Loucy (cell line): Measurements from ENCODE around the gene IVNS1ABP.
A peak's percentile ranks its signal among the peaks of the same experiment; 100 is the strongest.

Experiments used
- H2AFZ ChIP-seq: fragments of 200-600 bp; sonication (generic); 2 replicates; pipeline ENCODE4 v1.6.0; 2016; ENCODE audit warnings: antibody characterized with exemption, mild to moderate bottlenecking, low read length, moderate library complexity
- H3F3A ChIP-seq: fragments of 200-600 bp; 2 replicates; pipeline ENCODE4 v1.6.0; 2016; ENCODE audit warnings: antibody characterized with exemption, low read depth, mild to moderate bottlenecking
- H3K27me3 ChIP-seq: fragments of 200-600 bp; sonication (generic); 2 replicates; pipeline ENCODE4 v1.6.1; 2014; ENCODE audit warnings: low read length, mild to moderate bottlenecking; ENCODE audit not compliant: insufficient read depth, poor library complexity, severe bottlenecking
- H3K36me3 ChIP-seq: fragments of 200-600 bp; sonication (generic); 2 replicates; pipeline ENCODE4 v1.6.1; 2016; ENCODE audit warnings: low read length; ENCODE audit not compliant: insufficient read depth
- H3K4me1 ChIP-seq: fragments of 200-600 bp; sonication (generic); 2 replicates; pipeline ENCODE4 v1.5.1; 2014; ENCODE audit warnings: low read length, mild to moderate bottlenecking; ENCODE audit not compliant: insufficient read depth, poor library complexity, severe bottlenecking
- H3K4me2 ChIP-seq: fragments of 200-600 bp; sonication (generic); 2 replicates; pipeline ENCODE4 v1.6.0; 2014; ENCODE audit warnings: antibody characterized with exemption, low read length, low read depth, mild to moderate bottlenecking; ENCODE audit not compliant: poor library complexity, severe bottlenecking
- H3K4me3 ChIP-seq: fragments of 200-600 bp; sonication (generic); 2 replicates; pipeline ENCODE4 v1.5.1; 2014; ENCODE audit warnings: low read length, mild to moderate bottlenecking, mixed read lengths; ENCODE audit not compliant: poor library complexity, severe bottlenecking
- H3K79me2 ChIP-seq: fragments of 200-600 bp; sonication (generic); 2 replicates; pipeline ENCODE4 v1.6.1; 2014; ENCODE audit warnings: low read length; ENCODE audit not compliant: insufficient read depth
- H3K9ac ChIP-seq: fragments of 200-600 bp; sonication (generic); 2 replicates; pipeline ENCODE4 v1.6.0; 2014; ENCODE audit warnings: mild to moderate bottlenecking, low read depth, low read length, moderate library complexity; ENCODE audit not compliant: poor library complexity, severe bottlenecking
- H3K9me2 ChIP-seq: fragments of 200-600 bp; sonication (generic); replicated peaks from 2 replicates; pipeline ENCODE4 v1.6.1; 2016; ENCODE audit warnings: low read depth, low read length, mixed read lengths
- H3K9me3 ChIP-seq: fragments of 200-600 bp; sonication (generic); 2 replicates; pipeline ENCODE4 v1.6.1; 2014; ENCODE audit warnings: mild to moderate bottlenecking, antibody characterized with exemption, low read length, low read depth; ENCODE audit not compliant: insufficient read depth
- H4K20me1 ChIP-seq: fragments of 200-600 bp; sonication (generic); 2 replicates; pipeline ENCODE4 v1.6.0; 2014; ENCODE audit warnings: antibody characterized with exemption, low read length, mild to moderate bottlenecking; ENCODE audit not compliant: insufficient read depth, poor library complexity, severe bottlenecking
- EZH2phosphoT487 ChIP-seq: fragments of 200-600 bp; IDR thresholded peaks from 2 replicates; pipeline ENCODE4 v1.6.1; 2018; ENCODE audit warnings: antibody characterized with exemption, mild to moderate bottlenecking, moderate library complexity, borderline replicate concordance
- TF ChIP-seq, protein P1 (sequence below): fragments of 200-600 bp; sonication (generic); conservative IDR thresholded peaks from 2 replicates; pipeline ENCODE4 v1.5.1; 2014; ENCODE audit warnings: mild to moderate bottlenecking, antibody characterized with exemption, low read length

The IVNS1ABP gene

DNA sequence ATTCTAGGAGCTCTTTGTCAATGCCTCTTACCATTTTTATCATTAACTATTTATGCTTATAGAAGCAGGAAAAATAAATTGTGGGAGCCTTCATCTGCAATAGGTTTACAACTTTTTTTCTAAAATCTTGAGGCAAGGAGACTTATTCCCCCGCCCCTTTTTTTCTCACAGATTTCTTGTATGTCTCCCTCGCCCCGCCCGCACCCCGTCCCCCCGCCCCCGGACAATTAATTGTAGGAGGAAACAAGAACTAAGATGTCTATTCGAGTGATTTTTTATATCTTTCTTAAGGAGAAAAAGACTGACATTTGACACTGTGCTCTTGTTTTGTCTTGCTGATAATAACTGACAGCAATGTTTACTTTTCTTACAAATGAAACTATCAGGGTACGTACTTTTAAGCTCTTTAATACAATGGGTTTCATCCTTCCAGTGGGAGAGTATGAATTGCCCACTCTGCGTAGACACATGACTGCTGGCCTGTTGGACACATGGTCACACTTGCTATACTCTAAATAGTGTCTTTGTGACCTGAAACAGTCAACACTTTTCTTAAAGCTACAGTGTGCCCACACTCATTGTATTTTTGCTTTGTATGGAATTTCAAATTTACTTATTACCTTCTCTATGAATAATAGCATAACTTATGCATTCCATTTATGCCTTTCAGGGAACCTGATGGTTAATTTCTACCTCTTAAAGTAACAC is 1.5 kb upstream of the IVNS1ABP start:
- no peak overlapping the region for H2AFZ ChIP-seq
- peaks cover 35% of the 10 kb centered on the region for H3K4me1 ChIP-seq
- TF ChIP-seq, protein P1, sequence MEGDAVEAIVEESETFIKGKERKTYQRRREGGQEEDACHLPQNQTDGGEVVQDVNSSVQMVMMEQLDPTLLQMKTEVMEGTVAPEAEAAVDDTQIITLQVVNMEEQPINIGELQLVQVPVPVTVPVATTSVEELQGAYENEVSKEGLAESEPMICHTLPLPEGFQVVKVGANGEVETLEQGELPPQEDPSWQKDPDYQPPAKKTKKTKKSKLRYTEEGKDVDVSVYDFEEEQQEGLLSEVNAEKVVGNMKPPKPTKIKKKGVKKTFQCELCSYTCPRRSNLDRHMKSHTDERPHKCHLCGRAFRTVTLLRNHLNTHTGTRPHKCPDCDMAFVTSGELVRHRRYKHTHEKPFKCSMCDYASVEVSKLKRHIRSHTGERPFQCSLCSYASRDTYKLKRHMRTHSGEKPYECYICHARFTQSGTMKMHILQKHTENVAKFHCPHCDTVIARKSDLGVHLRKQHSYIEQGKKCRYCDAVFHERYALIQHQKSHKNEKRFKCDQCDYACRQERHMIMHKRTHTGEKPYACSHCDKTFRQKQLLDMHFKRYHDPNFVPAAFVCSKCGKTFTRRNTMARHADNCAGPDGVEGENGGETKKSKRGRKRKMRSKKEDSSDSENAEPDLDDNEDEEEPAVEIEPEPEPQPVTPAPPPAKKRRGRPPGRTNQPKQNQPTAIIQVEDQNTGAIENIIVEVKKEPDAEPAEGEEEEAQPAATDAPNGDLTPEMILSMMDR, result no peak
- TF ChIP-seq EZH2phosphoT487, result no peak
- peaks cover 51% of the 10 kb centered on the region for H3K79me2 ChIP-seq
- no peaks in the 10 kb centered on the region for H3F3A ChIP-seq
- peak overlapping the region; percentile 87 for H3K9ac ChIP-seq
- H4K20me1 ChIP-seq, result peaks cover 30% of the 10 kb centered on the region
- H3K9me2 ChIP-seq, result no peaks in the 10 kb centered on the region
- H3K27me3 ChIP-seq, result peaks cover 7% of the 10 kb centered on the region
- H3K4me2 ChIP-seq, result peak overlapping the region; percentile 75
- no peaks in the 10 kb centered on the region for H3K9me3 ChIP-seq
- H3K4me3 ChIP-seq, result peak overlapping the region; percentile 99
- no peaks in the 10 kb centered on the region for H3K36me3 ChIP-seq

DNA sequence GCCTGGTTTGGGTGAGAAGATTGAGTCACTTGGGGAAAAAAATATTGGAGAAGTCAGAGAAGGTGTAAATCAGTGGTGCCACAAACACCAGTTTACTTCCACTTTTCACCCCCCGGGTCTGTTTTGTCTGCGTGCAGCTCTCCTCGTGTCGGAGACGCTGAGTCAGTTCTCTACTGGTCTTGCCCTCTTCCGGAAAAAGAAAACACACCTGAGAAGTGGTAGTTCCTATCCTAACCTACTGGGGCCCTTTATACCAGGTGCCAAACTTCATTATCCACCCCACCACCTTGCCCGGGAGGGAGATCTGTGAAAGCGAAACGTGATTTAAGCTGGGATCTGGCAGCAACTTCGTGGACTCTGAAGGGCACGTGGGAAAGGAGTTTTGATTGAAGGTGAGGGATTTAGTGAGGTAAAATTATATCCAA is 855 bp upstream of the IVNS1ABP start:
- TF ChIP-seq, protein P1, result no peak
- TF ChIP-seq EZH2phosphoT487, result no peak
- Histone ChIP-seq H3F3A (no peaks in the 10 kb centered on the region), H3K9me2 (no peaks in the 10 kb centered on the region), H3K9ac (peak overlapping the region; percentile 87), H3K9me3 (no peaks in the 10 kb centered on the region), H3K79me2 (peaks cover 58% of the 10 kb centered on the region), H3K27me3 (peaks cover 7% of the 10 kb centered on the region), H3K4me1 (peaks cover 42% of the 10 kb centered on the region), H2AFZ (peak overlapping the region; percentile 92), H3K36me3 (no peaks in the 10 kb centered on the region), H3K4me2 (peak overlapping the region; percentile 75), H3K4me3 (peak overlapping the region; percentile 99), H4K20me1 (peaks cover 37% of the 10 kb centered on the region)

DNA sequence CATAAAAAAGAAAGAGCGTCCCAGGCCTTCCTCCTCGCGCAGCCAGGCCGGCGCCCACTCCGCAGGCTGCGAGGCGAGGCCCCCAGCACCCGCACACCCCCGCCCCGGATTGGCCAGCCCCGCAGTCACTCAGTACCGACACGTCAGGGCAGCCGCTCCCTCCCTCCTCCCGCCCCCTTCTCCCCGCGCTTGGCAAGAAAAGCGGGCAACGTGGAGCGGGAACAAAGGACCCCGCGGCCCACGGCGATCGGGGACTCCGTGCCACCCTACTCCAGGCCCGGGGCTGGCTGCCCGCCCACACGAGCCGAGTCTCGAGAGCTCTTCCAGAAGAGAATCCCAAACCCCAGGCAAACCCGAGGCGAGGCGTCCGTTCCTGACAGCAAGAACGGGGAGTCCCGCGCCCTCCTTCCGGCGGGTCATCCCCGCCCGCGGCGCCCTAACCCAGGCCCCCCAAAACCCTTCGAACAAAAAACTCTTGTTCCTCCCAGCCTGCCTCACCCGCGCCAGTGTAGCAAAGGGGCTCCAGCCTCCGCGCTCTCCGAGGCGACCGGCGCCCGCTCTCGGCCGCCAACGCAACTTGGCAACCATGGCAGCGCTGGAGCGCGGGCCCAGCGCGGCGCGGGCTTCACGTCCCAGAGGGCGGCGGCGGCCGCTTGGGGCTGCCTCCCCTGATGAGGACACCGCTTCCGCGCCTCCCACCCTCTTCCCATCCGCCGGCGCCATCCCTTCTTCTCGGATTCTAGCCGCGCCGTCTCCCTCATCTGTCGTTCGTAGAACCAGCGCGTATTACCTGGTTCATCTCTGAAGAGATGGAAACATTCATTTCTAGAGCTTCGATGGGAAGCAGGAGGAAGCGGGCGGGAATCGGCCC is 645 bp downstream of the IVNS1ABP start:
- H3K9ac ChIP-seq, result peak overlapping the region; percentile 98
- peak overlapping the region; percentile 98 for H3K4me2 ChIP-seq
- H3F3A ChIP-seq, result no peaks in the 10 kb centered on the region
- peaks cover 55% of the 10 kb centered on the region for H3K4me1 ChIP-seq
- TF ChIP-seq, protein P1, result no peak
- TF ChIP-seq EZH2phosphoT487, result no peak
- peak overlapping the region; percentile 40; the same call in 1 of the 2 replicates for H2AFZ ChIP-seq
- no peaks in the 10 kb centered on the region for H3K9me2 ChIP-seq
- peaks cover 73% of the 10 kb centered on the region for H3K79me2 ChIP-seq
- H4K20me1 ChIP-seq, result peaks cover 52% of the 10 kb centered on the region
- H3K4me3 ChIP-seq, result peak overlapping the region; percentile 99
- H3K36me3 ChIP-seq, result 0 out of 2 replicates have a peak, but pooled peaks cover 3% of the 10 kb centered on the region
- peaks cover 7% of the 10 kb centered on the region for H3K27me3 ChIP-seq
- H3K9me3 ChIP-seq, result no peaks in the 10 kb centered on the region
